Measurements from ENCODE around the gene CCDC191.

Gene CCDC191

GRCh38 chr3:114058646-114059045, 2.3 kb upstream of the CCDC191 start:
- in situ Hi-C loops (cut with HindIII; ENCODE audit: low sequenced_read_pairs), result no loop called here

DNA sequence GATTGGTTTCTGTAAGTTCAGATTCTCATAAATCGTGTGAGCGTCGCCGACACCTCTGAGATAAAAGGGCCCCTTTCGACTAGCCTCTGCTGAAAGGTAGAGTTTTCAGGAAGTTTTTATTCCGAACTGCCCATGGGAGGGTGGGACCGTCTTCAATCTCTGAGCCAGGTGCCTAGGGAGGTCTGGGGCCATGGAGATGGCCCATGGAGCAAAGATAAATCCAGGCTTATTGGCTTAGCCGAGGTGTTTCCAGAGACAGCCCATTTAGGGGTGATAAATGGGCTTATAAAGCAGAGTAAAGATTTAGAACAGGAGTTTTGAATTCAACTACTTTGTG, 653 bp upstream of the CCDC191 start:
- in situ Hi-C loops (cut with HindIII; ENCODE audit: low sequenced_read_pairs), result no loop called here

- in situ Hi-C loops (cut with HindIII; ENCODE audit: low sequenced_read_pairs), result no loop called here
These were observed 4.1 kb downstream of the CCDC191 start for GRCh38 chr3:114052216-114052615.

GRCh38 chr3:114043205-114043604, 13.1 kb downstream of the CCDC191 start:
- in situ Hi-C loops (cut with HindIII; ENCODE audit: low sequenced_read_pairs), result no loop called here

DNA sequence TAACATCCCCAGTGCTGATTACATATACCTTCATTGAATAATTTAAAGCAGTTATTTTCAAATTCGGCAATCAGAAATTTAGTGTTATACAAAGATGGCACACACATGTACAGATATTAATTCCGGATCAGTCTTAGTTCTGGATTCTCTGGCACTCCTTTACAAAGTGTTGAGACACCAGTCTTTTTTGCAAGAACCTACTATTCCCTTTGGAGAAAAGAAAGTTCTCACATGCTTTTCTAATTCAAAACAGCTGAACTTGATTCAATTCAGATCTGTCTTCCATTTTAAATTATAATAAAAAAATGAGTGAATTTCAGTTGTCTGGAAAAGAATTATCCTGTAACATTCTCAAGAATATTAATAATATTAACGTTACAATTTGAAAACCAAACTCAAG, 20.4 kb downstream of the CCDC191 start:
- in situ Hi-C loops (cut with HindIII; ENCODE audit: low sequenced_read_pairs), result no loop called here

DNA sequence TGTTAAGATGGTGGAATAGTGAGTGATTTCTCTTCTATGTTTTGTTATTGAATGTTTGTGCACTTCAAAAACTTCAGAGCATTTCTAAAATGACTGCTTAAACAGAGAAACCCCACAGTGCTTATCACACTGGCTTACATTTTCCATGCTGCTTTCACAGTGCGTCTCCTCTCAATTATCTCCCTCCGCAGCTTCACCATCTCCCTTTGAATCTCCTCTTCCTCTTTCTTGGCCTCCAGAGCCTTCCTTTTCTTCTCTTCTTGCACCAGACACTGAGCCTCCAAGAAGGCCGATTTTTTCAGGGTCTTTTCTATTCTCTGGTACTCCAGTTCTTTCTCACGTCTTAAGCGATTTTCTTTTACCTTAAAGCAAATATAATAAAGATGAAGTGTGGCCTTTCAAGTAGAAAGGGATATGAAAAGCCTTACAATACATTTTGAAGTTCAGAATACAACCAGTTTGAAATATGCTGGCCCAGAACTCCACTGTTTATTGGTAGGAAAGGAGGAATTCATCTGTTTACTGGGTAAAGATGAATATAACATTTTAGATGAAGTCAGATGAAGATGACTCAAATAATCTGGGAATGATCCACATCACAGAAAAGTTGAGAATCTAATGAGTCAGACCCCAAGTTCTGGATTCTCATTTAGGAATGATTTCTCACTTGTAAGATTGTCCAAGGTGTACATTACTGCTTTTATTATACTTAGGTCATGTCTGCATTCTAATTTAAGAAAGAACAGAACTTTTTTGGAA, 21.4 kb downstream of the CCDC191 start:
- in situ Hi-C loops (cut with HindIII; ENCODE audit: low sequenced_read_pairs), result no loop called here

DNA sequence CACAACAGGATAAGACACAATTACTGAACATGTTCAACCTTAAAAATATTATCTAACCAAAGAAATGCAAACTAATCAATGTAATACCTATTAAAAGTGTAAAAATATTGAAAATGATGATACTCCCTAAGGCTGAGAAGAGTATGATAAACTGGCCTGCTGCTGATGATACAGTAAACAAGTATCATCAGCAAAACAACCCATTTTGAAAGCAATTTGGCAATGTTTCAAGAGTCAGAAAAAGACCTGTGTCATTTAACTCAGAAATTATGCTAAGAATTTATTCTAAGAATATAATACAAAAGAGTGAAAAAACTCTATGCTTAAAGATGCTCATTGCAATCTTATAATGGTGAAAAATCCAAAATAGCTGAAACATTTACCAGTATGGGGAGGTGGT, 22.1 kb downstream of the CCDC191 start:
- in situ Hi-C loops (cut with HindIII; ENCODE audit: low sequenced_read_pairs), result no loop called here

- in situ Hi-C loops (cut with HindIII; ENCODE audit: low sequenced_read_pairs), result no loop called here
These were observed 22.6 kb downstream of the CCDC191 start for GRCh38 chr3:114033721-114034120.

GRCh38 chr3:114026331-114026730, 30.0 kb downstream of the CCDC191 start:
- in situ Hi-C loops (cut with HindIII; ENCODE audit: low sequenced_read_pairs), result no loop called here

DNA sequence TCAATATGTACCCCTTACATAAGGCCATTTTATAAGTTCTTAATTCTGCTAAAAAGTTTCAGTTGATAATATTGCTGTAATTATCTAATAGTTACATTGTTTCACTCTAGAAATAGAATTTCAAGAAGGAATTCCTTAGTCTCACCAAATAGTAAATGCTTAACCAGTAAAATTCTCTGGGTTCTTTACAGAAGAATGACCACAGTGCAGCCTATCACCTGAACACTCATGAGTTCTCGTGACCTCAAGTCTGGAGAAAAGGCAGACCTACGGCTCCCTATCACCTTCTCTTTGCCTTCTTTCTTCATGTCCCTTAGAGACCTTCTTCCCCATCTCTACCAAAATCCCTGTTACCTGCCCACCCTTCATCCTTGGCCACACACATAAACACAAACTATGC, 30.9 kb downstream of the CCDC191 start:
- in situ Hi-C loops (cut with HindIII; ENCODE audit: low sequenced_read_pairs), result no loop called here

GRCh38 chr3:114022145-114022802, 34.1 kb downstream of the CCDC191 start:
- in situ Hi-C loops (cut with HindIII; ENCODE audit: low sequenced_read_pairs), result no loop called here

DNA sequence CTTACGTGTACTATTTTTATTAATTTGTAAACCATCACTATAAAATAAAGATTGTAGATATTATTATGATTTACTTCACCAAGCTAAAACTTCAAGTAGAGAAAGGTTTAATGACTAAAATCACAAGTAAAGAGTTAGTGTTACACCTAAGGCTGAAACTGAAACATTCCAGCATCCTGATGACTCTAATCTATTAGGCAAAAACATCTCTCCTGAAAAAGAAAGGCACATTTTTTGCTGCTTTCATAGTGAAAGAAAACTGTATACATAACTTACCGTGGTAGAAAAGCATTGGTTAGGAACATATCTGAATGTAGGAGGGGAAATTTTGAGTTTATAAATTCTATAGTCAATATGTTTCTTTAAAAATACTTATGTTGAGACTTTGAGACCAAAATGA, 35.4 kb downstream of the CCDC191 start:
- in situ Hi-C loops (cut with HindIII; ENCODE audit: low sequenced_read_pairs), result no loop called here

DNA sequence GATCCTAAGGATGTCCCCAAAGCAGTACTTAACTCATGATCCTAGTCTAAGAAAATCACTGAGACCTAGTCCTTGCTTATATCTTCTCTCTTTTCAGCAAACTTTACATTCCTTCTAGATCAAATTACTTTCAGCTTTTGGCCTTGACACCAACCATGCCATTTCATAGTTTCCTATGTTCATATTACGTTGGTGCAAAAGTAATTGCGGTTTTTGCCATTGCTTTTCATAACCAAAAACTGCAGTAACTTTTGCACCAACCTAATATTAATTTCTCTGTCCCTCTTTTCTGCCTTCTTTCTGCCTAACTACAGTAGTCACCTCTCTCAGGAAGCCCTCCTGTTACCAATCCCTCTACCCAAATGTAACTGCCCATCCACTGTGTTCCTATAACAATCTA, 36.8 kb downstream of the CCDC191 start:
- in situ Hi-C loops (cut with HindIII; ENCODE audit: low sequenced_read_pairs), result no loop called here

DNA sequence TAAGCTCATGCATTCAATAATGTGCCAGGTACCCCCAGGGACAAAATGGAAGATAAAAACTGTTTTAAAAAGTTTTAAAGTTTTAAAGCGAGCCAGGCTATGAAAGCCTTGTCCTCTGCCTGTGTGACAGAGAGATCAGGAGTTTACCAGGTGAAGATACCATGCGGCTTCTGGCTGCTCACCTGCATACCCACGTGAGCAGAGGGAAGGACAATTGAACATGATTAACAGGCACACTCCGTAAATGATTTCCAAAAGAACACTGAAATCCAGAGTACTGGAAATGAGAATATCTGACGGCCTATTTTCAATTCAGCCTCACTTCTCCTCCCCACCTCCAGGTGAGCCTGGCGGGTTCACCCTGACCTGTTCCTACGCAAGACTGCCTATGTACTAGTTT, 42.1 kb downstream of the CCDC191 start:
- in situ Hi-C loops (cut with HindIII; ENCODE audit: low sequenced_read_pairs), result no loop called here

DNA sequence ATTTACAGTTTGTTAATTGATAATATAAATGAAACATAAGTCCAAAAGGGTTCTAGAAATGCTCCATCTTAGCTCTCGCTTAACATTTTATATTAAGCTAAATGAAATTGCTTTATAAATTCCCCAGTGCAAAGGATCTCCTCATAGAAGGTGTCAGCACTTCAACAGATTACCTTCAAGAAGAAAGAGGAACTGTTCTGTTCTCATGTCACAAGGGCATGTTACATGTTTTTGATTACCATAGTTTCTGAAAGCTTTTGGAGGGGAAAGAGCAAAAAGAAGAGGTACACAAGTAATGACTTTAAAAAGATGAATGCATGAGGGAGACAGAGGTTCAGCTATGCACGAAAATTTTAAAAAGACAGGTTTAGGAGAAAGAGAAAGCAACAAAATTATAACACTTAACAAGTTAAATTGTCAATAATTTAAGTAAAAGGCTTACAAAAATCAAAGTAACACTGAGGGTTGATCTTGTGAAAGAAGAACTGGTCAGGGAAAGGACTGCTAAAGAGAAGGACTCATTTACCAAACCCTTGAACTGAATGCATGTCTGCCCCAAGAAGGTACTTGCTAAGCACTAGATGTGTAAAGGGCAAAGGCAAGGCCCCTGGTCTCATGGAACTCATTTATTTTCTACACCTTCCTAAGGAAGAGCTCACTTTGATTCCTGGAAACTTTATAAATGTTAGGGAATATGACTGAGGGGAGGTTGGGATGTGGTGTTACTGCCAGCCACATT, 45.1 kb downstream of the CCDC191 start:
- in situ Hi-C loops (cut with HindIII; ENCODE audit: low sequenced_read_pairs), result no loop called here

DNA sequence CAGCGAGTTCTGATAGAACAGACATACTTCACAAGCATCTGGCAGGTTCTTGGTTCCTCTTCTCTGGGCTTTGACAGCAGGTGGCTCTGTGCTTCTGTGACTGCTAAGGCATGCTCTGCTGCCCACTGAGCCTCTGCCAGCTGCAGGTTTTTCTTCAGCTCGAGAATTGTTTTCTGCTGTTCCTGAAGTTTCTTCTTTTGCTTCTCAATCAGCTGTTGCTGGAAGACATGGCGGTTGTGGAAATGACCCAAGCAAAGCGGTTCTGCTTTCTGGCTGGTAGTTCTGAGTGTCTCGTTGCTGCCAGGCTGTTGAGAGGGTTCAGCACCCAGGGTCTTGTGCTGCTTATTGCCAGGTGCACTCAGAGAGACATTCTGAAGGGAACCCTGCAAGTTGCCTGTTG, 50.8 kb downstream of the CCDC191 start:
- in situ Hi-C loops (cut with HindIII; ENCODE audit: low sequenced_read_pairs), result no loop called here

- in situ Hi-C loops (cut with HindIII; ENCODE audit: low sequenced_read_pairs), result no loop called here
These were observed 70.8 kb downstream of the CCDC191 start for GRCh38 chr3:113985541-113985940.

GRCh38 chr3:113983544-113983943, 72.8 kb downstream of the CCDC191 start:
- in situ Hi-C loops (cut with HindIII; ENCODE audit: low sequenced_read_pairs), result no loop called here

DNA sequence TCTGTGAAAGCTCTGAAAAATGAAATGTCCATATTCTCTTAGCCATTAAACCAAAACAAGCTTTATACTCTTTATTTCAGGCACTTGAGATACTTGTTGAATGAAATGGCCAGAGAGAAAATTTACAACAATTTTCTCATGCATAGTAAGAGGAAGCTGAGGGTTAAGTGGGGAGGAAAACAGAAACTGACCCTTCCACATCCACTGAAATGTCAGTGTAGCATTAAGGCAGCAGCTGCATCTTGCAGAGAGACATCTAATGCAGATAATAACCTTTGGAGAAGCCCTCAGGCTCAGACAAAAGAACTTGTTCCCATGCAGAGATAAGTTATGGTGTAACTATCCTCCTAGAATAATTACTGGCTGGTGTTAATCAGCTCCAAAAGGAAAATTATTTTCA, 74.5 kb downstream of the CCDC191 start:
- in situ Hi-C loops (cut with HindIII; ENCODE audit: low sequenced_read_pairs), result no loop called here

DNA sequence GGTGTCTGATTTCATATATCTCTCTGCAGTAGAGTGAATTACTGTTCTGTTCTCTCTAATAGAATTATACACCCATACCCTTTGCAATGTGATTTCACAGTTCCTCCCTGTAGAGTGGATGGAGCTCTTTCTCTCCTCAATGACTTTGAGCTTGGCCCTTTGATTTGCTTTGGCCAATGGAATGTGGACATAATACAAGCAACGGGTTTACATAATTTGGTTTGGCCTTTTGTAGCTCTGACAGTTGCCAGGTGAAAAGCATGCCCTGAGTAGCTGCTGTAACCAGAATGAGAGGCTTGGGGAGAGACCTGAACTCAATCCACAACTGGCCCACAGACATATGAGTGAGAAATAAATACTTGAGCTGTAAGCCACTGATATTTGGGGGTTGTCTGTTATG, 76.4 kb downstream of the CCDC191 start:
- in situ Hi-C loops (cut with HindIII; ENCODE audit: low sequenced_read_pairs), result no loop called here

GRCh38 chr3:113977822-113978221, 78.5 kb downstream of the CCDC191 start:
- in situ Hi-C loops (cut with HindIII; ENCODE audit: low sequenced_read_pairs), result no loop called here

- in situ Hi-C loops (cut with HindIII; ENCODE audit: low sequenced_read_pairs), result no loop called here
These were observed 87.3 kb downstream of the CCDC191 start for GRCh38 chr3:113968986-113969385.

Data from DLD1 (cell line).